H1 (cell line): ENCODE results near the gene SESN1. TPM values are rescaled to one million over a fixed set of nuclear protein-coding genes. Genes with fewer than 3 reads are reported as not detected.

Experiments used
- CHD2 ChIP-seq: IDR thresholded peaks from 2 replicates; pipeline ENCODE4 v1.6.1; 2012; ENCODE audit warnings: low read length, improper control_type of control experiment
- EP300 ChIP-seq, 2 experiments: IDR thresholded peaks; 1 replicate in 1 of 2; 2 replicates in 1 of 2; pipeline ENCODE4 v1.6.1; 2011 to 2012; ENCODE audit warnings: low read depth in 2 of 2, low read length in 2 of 2, mild to moderate bottlenecking in 2 of 2, borderline replicate concordance in 1 of 2, inconsistent platforms in 1 of 2, moderate library complexity in 1 of 2
- HDAC6 ChIP-seq: IDR thresholded peaks from one replicate; pipeline ENCODE4 v1.7.1; 2012; ENCODE audit warnings: low read depth, mild to moderate bottlenecking, inconsistent platforms, low read length, moderate library complexity
- KDM1A ChIP-seq: fragments of 200-600, 300-600 bp; sonication (generic); IDR thresholded peaks from 2 replicates; pipeline ENCODE4 v1.7.1; 2016; ENCODE audit warnings: mild to moderate bottlenecking, low read length, borderline replicate concordance
- KDM4A ChIP-seq: IDR thresholded peaks from one replicate; pipeline ENCODE4 v1.7.1; 2012; ENCODE audit warnings: low read depth, mild to moderate bottlenecking, moderate library complexity, low read length, inconsistent platforms; ENCODE audit not compliant: severe bottlenecking
- POLR2A ChIP-seq, 2 experiments: IDR thresholded peaks; 1 replicate in 1 of 2; 2 replicates in 1 of 2; pipeline ENCODE4 v1.6.1; 2011; ENCODE audit warnings: low read depth in 2 of 2, low read length in 2 of 2, mild to moderate bottlenecking in 2 of 2; ENCODE audit errors: control extremely low read depth in 1 of 2
- RAD21 ChIP-seq, 2 experiments: IDR thresholded peaks in 1 of 2; conservative IDR thresholded peaks in 1 of 2; 2 replicates each; pipeline ENCODE4 v1.6.1; 2011; ENCODE audit warnings: low read depth in 2 of 2, low read length in 2 of 2, improper control_type of control experiment in 1 of 2, inconsistent platforms in 1 of 2, mild to moderate bottlenecking in 1 of 2, moderate library complexity in 1 of 2
- RFX5 ChIP-seq: IDR thresholded peaks from 2 replicates; pipeline ENCODE4 v1.6.1; 2011; ENCODE audit warnings: low read depth, low read length, improper control_type of control experiment, borderline replicate concordance
- RNF2 ChIP-seq: fragments of 200-900, 300-1000 bp; sonication (generic); IDR thresholded peaks from 2 replicates; pipeline ENCODE4 v1.7.1; 2016; ENCODE audit warnings: borderline replicate concordance, low read depth, mild to moderate bottlenecking, antibody characterized with exemption, low read length; ENCODE audit not compliant: poor library complexity, severe bottlenecking; ENCODE audit errors: missing control alignments
- SP4 ChIP-seq: IDR thresholded peaks from 2 replicates; pipeline ENCODE4 v1.6.1; 2012; ENCODE audit warnings: low read length, inconsistent platforms
- YY1 ChIP-seq: IDR thresholded peaks from 2 replicates; pipeline ENCODE4 v1.6.1; 2011; ENCODE audit warnings: low read depth, mild to moderate bottlenecking, low read length
- polyA plus RNA-seq, 7 experiments: library from polyadenylated mRNA; depleted of rRNA in 3 of 7; stranded (reverse) in 5 of 7; unstranded in 2 of 7; fragments of >200 nt in 5 of 7; fragments of 200-250 nt in 2 of 7; gene quantifications; 1 replicate in 5 of 7; 2 replicates in 1 of 7; 4 replicates in 1 of 7; pipeline versions ENCODE4 v1.2.1 to v1.2.3, GENCODE V29; 2011 to 2013; ENCODE audit warnings: missing spikeins in 2 of 7, mixed read lengths in 2 of 7
- total RNA-seq: library from RNA; stranded (reverse); fragmentation: NEBNext Ultra II Directional; extraction: Animal tissue kit (Norgen Biotek cat#: 25700); gene quantifications from 2 replicates; pipeline ENCODE4 v1.2.1, GENCODE V29; 2021

SESN1 gene
- total and polyA plus RNA-seq, 2 of the 8 experiments (the other 6 are each of a cell fraction or from before 2014, with no cell fraction given) = 12.8 to 15.6 TPM

- TF ChIP-seq SP4 (no peak), RFX5 (no peak), HDAC6 (no peak), POLR2A (IDR thresholded peaks at IDR 0.05; ENCODE audit: control extremely low read depth in 1 of 2, low read depth in 2 of 2, low read length in 2 of 2) (no peak), KDM1A (no peak), YY1 (no peak), EP300 (IDR thresholded peaks at IDR 0.05; ENCODE audit: borderline replicate concordance in 1 of 2, low read depth in 2 of 2, low read length in 2 of 2) (no peak), CHD2 (no peak), KDM4A (no peak), RAD21 (IDR thresholded peaks at IDR 0.05 in 1 of 2, conservative IDR thresholded peaks at IDR 0.05 in 1 of 2; ENCODE audit: low read depth in 2 of 2, low read length in 2 of 2) (peak; percentile 70 to 76), RNF2 (no peak)
Measured at GRCh38 chr6:108968325-108969316, 126.0 kb downstream of the SESN1 start (continued).
